HCT116 (cell line): Measurements from ENCODE around the gene OXCT1. TPM values are rescaled to one million over a fixed set of nuclear protein-coding genes. Genes with fewer than 3 reads are reported as not detected.

Experiments used
- ATAC-seq: fragments of 200-7000 bp; cut with Tn5 transposase; 2 replicates; pipeline ENCODE4 v1.9.1; 2020; ENCODE audit warnings: mild to moderate bottlenecking, moderate library complexity
- BruUV-seq: library from RNA; stranded (reverse); fragments of 400-500 nt; replicated peaks from 2 replicates; lab custom pipeline; 2021; lab: Mats Ljungman, UMichigan
- CTCF ChIA-PET: fragments of 300-600 bp; sonication (Branson Sonifier 250); formaldehyde crosslinking; loops from one replicate; lab custom pipeline; 2021; ENCODE audit warnings: antibody characterized with exemption; lab: Charles Lee
- POLR2A ChIA-PET: fragments of 300-600, 350-600 bp; sonication (Branson Sonifier 250); formaldehyde crosslinking; loops from one replicate; lab custom pipeline; 2021; ENCODE audit warnings: antibody characterized with exemption; lab: Charles Lee
- RAD21 ChIA-PET, 2 experiments: fragments of 300-600 bp; sonication (Branson Sonifier 250); formaldehyde crosslinking; loops; one replicate each; lab custom pipeline; 2023; ENCODE audit warnings: low total read pairs in 2 of 2; ENCODE audit not compliant: uncharacterized antibody in 2 of 2, unreplicated experiment in 2 of 2, low non-redundant PET in 1 of 2; lab: Charles Lee
- DNase-seq: peaks from one replicate; pipeline ENCODE4 v3.0.0-alpha.2; 2010; ENCODE audit warnings: low read depth, low spot score
- H2AFZ ChIP-seq: fragments of 200-600 bp; shearing (Covaris generic), sonication (generic); 2 replicates; pipeline ENCODE4 v1.6.1; 2017; ENCODE audit warnings: low read depth, mixed run types, mixed read lengths, antibody characterized with exemption, low read length; ENCODE audit not compliant: poor library complexity, severe bottlenecking
- H3K27ac ChIP-seq: 2 replicates; pipeline ENCODE4 v1.5.1; 2012; ENCODE audit warnings: low read depth, low read length
- H3K27me3 ChIP-seq: fragments of 200-600 bp; sonication (generic); 2 replicates; pipeline ENCODE4 v1.6.1; 2016; ENCODE audit warnings: mixed run types, low read length, mixed read lengths; ENCODE audit not compliant: insufficient read depth
- H3K36me3 ChIP-seq, 2 experiments: fragments of 200-500 bp in 1 of 2; fragments of 200-600 bp in 1 of 2; sonication (Bioruptor generic) in 1 of 2; sonication (generic) in 1 of 2; 2 replicates each; pipeline versions ENCODE4 v1.5.1 to v1.6.1; 2014 to 2016; ENCODE audit warnings: low read length in 2 of 2, inconsistent platforms in 1 of 2, mixed read lengths in 1 of 2, mixed run types in 1 of 2; ENCODE audit not compliant: insufficient read depth in 2 of 2, control insufficient read depth in 1 of 2
- H3K4me1 ChIP-seq, 2 experiments: fragments of 200-600 bp in 1 of 2; sonication (generic) in 1 of 2; 2 replicates each; pipeline versions ENCODE4 v1.5.1 to v1.6.1; 2012 to 2017; ENCODE audit warnings: low read length in 2 of 2, inconsistent platforms in 1 of 2, mild to moderate bottlenecking in 1 of 2, mixed read lengths in 1 of 2, mixed run types in 1 of 2, moderate library complexity in 1 of 2; ENCODE audit not compliant: insufficient read depth in 2 of 2, control insufficient read depth in 1 of 2
- H3K4me2 ChIP-seq: fragments of 200-600 bp; sonication (generic); 2 replicates; pipeline ENCODE4 v1.6.1; 2017; ENCODE audit warnings: mixed run types, low read length, mixed read lengths
- H3K4me3 ChIP-seq, 2 experiments: fragments of 200-600 bp in 1 of 2; sonication (generic) in 1 of 2; replicated peaks in 1 of 2; 2 replicates each; pipeline ENCODE4 v1.5.1; 2011 to 2016; ENCODE audit warnings: low read length in 2 of 2, control low read depth in 1 of 2, low read depth in 1 of 2, mild to moderate bottlenecking in 1 of 2, mixed read lengths in 1 of 2, mixed run types in 1 of 2
- H3K79me2 ChIP-seq: fragments of 200-600 bp; sonication (generic); 2 replicates; pipeline ENCODE4 v1.6.1; 2017; ENCODE audit warnings: mild to moderate bottlenecking, mixed run types, low read length, moderate library complexity, mixed read lengths; ENCODE audit not compliant: insufficient read depth
- H3K9ac ChIP-seq: fragments of 200-600 bp; sonication (generic); 2 replicates; pipeline ENCODE4 v1.6.1; 2016; ENCODE audit warnings: low read length, mixed read lengths
- H3K9me2 ChIP-seq: fragments of 200-600 bp; sonication (generic), shearing (Covaris generic); 2 replicates; pipeline ENCODE4 v1.6.1; 2017; ENCODE audit warnings: mixed run types, mild to moderate bottlenecking, moderate library complexity; ENCODE audit not compliant: insufficient read depth
- H3K9me3 ChIP-seq, 2 experiments: fragments of 200-500 bp in 1 of 2; fragments of 200-600 bp in 1 of 2; sonication (Bioruptor generic) in 1 of 2; sonication (generic) in 1 of 2; 2 replicates each; pipeline ENCODE4 v1.6.1; 2014 to 2017; ENCODE audit warnings: low read length in 2 of 2, mixed read lengths in 2 of 2, inconsistent platforms in 1 of 2, low read depth in 1 of 2, mild to moderate bottlenecking in 1 of 2, mixed run types in 1 of 2, moderate library complexity in 1 of 2; ENCODE audit not compliant: control insufficient read depth in 1 of 2, insufficient read depth in 1 of 2
- H4K20me1 ChIP-seq: fragments of 200-600 bp; sonication (generic), shearing (Covaris generic); 2 replicates; pipeline ENCODE4 v1.6.1; 2017; ENCODE audit warnings: mixed run types, mild to moderate bottlenecking, moderate library complexity; ENCODE audit not compliant: insufficient read depth
- JUND ChIP-seq: IDR thresholded peaks from 2 replicates; pipeline ENCODE4 v1.6.1; 2012
- POLR2A ChIP-seq: IDR thresholded peaks from 2 replicates; pipeline ENCODE4 v1.7.0; 2011; ENCODE audit warnings: borderline replicate concordance; ENCODE audit not compliant: insufficient read depth, insufficient read length; ENCODE audit errors: extremely low read depth
- RAD21 ChIP-seq: IDR thresholded peaks from 2 replicates; pipeline ENCODE4 v1.6.1; 2012; ENCODE audit warnings: low read depth, mild to moderate bottlenecking
- REST ChIP-seq: IDR thresholded peaks from 2 replicates; pipeline ENCODE4 v1.6.1; 2012; ENCODE audit warnings: low read depth
- SIN3A ChIP-seq: IDR thresholded peaks from 2 replicates; pipeline ENCODE4 v1.6.1; 2012; ENCODE audit warnings: low read depth
- TCF7L2 ChIP-seq: IDR thresholded peaks from 2 replicates; pipeline ENCODE4 v1.7.0; 2011; ENCODE audit warnings: borderline replicate concordance, inconsistent platforms; ENCODE audit not compliant: insufficient read depth, insufficient read length; ENCODE audit errors: extremely low read depth
- YY1 ChIP-seq: IDR thresholded peaks from 2 replicates; pipeline ENCODE4 v1.6.1; 2011; ENCODE audit warnings: low read length, low read depth, moderate library complexity, mild to moderate bottlenecking; ENCODE audit not compliant: insufficient replicate concordance; ENCODE audit errors: extremely low read depth
- ZFX ChIP-seq: fragments of 450-650 bp; IDR thresholded peaks from 2 replicates; pipeline ENCODE4 v1.6.1; 2017
- intact Hi-C: fragments of 100-400 bp; cut with micrococcal nuclease; formaldehyde crosslinking; loops from 2 replicates; pipeline ENCODE4 v1.10.0; 2022
- total RNA-seq: library from RNA; stranded (reverse); gene quantifications from one replicate; pipeline ENCODE4 v1.2.1, GENCODE V29; 2021; ENCODE audit not compliant: unreplicated experiment
- TF ChIP-seq, protein P1 (sequence below): IDR thresholded peaks from 2 replicates; pipeline ENCODE4 v1.6.1; 2011; ENCODE audit warnings: mild to moderate bottlenecking, low read length, moderate library complexity; ENCODE audit not compliant: insufficient replicate concordance; ENCODE audit errors: extremely low read depth

The OXCT1 gene
- total RNA-seq, 1 experiment from 2014 or later: 28.1 TPM

DNA sequence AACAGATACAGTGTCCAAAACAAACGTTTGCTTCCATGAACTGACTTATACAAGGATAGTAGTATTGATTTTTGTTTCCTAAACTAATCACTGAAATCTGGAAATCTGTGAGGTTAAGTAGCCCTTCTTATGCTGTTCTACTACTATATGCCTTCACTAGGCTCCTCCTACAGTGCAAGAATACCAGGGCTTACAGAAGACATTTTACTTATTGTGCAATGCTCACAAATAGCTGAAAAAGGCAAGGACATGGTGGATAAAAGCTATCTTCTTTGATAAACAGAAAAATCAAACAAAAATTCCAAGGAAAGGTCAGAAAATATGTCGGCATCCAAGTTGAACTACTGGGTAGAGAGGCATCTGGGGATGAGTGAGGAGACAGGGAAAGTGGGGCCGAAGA lies 61.9 kb downstream of the OXCT1 start:
- DNase-seq: no peak
- no TSS peak for BruUV-seq
- no peaks in the 10 kb centered on the region for H3K9me2 ChIP-seq
- CTCF ChIA-PET: no interaction called here
- no peak for ATAC-seq
- H2AFZ ChIP-seq: no peak overlapping the region
- H3K4me2 ChIP-seq: no peak overlapping the region
- H3K27me3 ChIP-seq: no peaks in the 10 kb centered on the region
- no peaks in the 10 kb centered on the region for H3K79me2 ChIP-seq
- RAD21 ChIA-PET: no interaction called here
- no peak overlapping the region for H3K9ac ChIP-seq
- intact Hi-C loops: no loop called here
- no peak overlapping the region for H3K27ac ChIP-seq
- H3K9me3 ChIP-seq: no peaks in the 10 kb centered on the region
- H3K4me3 ChIP-seq: no peak overlapping the region
- POLR2A ChIA-PET: no interaction called here
- H3K36me3 ChIP-seq: no peaks in the 10 kb centered on the region
- no peaks in the 10 kb centered on the region for H4K20me1 ChIP-seq
- no peak for TF ChIP-seq RAD21
- TF ChIP-seq YY1: no peak
- TF ChIP-seq, protein P1, sequence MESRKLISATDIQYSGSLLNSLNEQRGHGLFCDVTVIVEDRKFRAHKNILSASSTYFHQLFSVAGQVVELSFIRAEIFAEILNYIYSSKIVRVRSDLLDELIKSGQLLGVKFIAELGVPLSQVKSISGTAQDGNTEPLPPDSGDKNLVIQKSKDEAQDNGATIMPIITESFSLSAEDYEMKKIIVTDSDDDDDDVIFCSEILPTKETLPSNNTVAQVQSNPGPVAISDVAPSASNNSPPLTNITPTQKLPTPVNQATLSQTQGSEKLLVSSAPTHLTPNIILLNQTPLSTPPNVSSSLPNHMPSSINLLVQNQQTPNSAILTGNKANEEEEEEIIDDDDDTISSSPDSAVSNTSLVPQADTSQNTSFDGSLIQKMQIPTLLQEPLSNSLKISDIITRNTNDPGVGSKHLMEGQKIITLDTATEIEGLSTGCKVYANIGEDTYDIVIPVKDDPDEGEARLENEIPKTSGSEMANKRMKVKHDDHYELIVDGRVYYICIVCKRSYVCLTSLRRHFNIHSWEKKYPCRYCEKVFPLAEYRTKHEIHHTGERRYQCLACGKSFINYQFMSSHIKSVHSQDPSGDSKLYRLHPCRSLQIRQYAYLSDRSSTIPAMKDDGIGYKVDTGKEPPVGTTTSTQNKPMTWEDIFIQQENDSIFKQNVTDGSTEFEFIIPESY: no peak
- no peak for TF ChIP-seq SIN3A
- no peak for TF ChIP-seq JUND
- no peak for TF ChIP-seq ZFX
- TF ChIP-seq REST: no peak
- no peak for TF ChIP-seq TCF7L2
- no peak for TF ChIP-seq POLR2A
- H3K4me1 ChIP-seq: no peaks in the 10 kb centered on the region
